H9 (cell line): Measurements from ENCODE around the gene ARHGAP30. TPM values are rescaled to one million over a fixed set of nuclear protein-coding genes. Genes with fewer than 3 reads are reported as not detected.

Experiments used
- DNase-seq: peaks from one replicate; pipeline ENCODE4 v3.0.0-alpha.2; 2017
- H2AFZ ChIP-seq: one replicate; pipeline ENCODE4 v1.6.1; 2013; ENCODE audit warnings: mild to moderate bottlenecking, low read length, control low read depth, moderate library complexity
- H2AK5ac ChIP-seq: 2 replicates; pipeline ENCODE4 v1.6.1; 2013; ENCODE audit warnings: low read length, control low read depth, mixed read lengths; ENCODE audit not compliant: insufficient read length
- H2BK120ac ChIP-seq: one replicate; pipeline ENCODE4 v1.6.1; 2013; ENCODE audit warnings: low read depth, mild to moderate bottlenecking, low read length, control low read depth, inconsistent platforms; ENCODE audit not compliant: poor library complexity, severe bottlenecking
- H2BK12ac ChIP-seq: 2 replicates; pipeline ENCODE4 v1.6.1; 2013; ENCODE audit warnings: low read length, control low read depth, mixed read lengths, low read depth; ENCODE audit not compliant: insufficient read length
- H2BK15ac ChIP-seq: 2 replicates; pipeline ENCODE4 v1.6.1; 2013; ENCODE audit warnings: low read depth, low read length, control low read depth
- H2BK20ac ChIP-seq: one replicate; pipeline ENCODE4 v1.6.1; 2013; ENCODE audit warnings: low read depth, mild to moderate bottlenecking, low read length, control low read depth, inconsistent platforms; ENCODE audit not compliant: poor library complexity, severe bottlenecking
- H2BK5ac ChIP-seq: 2 replicates; pipeline ENCODE4 v1.6.1; 2013; ENCODE audit warnings: low read length, control low read depth, mixed read lengths; ENCODE audit not compliant: insufficient read length
- H3K14ac ChIP-seq: 2 replicates; pipeline ENCODE4 v1.6.1; 2013; ENCODE audit warnings: low read length, control low read depth; ENCODE audit not compliant: insufficient read depth
- H3K18ac ChIP-seq: 2 replicates; pipeline ENCODE4 v1.6.1; 2013; ENCODE audit warnings: low read depth, mild to moderate bottlenecking, mixed read lengths, low read length, control low read depth; ENCODE audit not compliant: insufficient read length
- H3K23ac ChIP-seq: 2 replicates; pipeline ENCODE4 v1.6.1; 2013; ENCODE audit warnings: low read length, control low read depth, mixed read lengths, low read depth; ENCODE audit not compliant: insufficient read length
- H3K23me2 ChIP-seq: 2 replicates; pipeline ENCODE4 v1.6.1; 2013; ENCODE audit warnings: low read depth, mild to moderate bottlenecking, mixed read lengths, low read length, control low read depth; ENCODE audit not compliant: insufficient read length, poor library complexity, severe bottlenecking
- H3K27ac ChIP-seq: 2 replicates; pipeline ENCODE4 v1.5.1; 2013; ENCODE audit warnings: low read length, control low read depth, mixed read lengths, low read depth; ENCODE audit not compliant: insufficient read length
- H3K27me3 ChIP-seq: 2 replicates; pipeline ENCODE4 v1.6.1; 2013; ENCODE audit warnings: low read length, control low read depth, inconsistent platforms; ENCODE audit not compliant: insufficient read depth
- H3K4ac ChIP-seq: 2 replicates; pipeline ENCODE4 v1.6.1; 2013; ENCODE audit warnings: low read depth, mild to moderate bottlenecking, control low read depth, inconsistent platforms, low read length, moderate library complexity
- H3K4me1 ChIP-seq: 2 replicates; pipeline ENCODE4 v1.6.1; 2013; ENCODE audit warnings: low read length, control low read depth, inconsistent platforms; ENCODE audit not compliant: insufficient read depth
- H3K4me2 ChIP-seq: 2 replicates; pipeline ENCODE4 v1.6.1; 2013; ENCODE audit warnings: low read length, control low read depth, mixed read lengths; ENCODE audit not compliant: insufficient read length, insufficient read depth
- H3K56ac ChIP-seq: 2 replicates; pipeline ENCODE4 v1.6.1; 2013; ENCODE audit warnings: low read depth, mild to moderate bottlenecking, mixed read lengths, low read length, control low read depth; ENCODE audit not compliant: insufficient read length
- H3K79me1 ChIP-seq: 2 replicates; pipeline ENCODE4 v1.6.1; 2013; ENCODE audit warnings: low read depth, mild to moderate bottlenecking, moderate library complexity, low read length, control low read depth, inconsistent platforms; ENCODE audit not compliant: insufficient read depth, poor library complexity, severe bottlenecking
- H3K79me2 ChIP-seq: 2 replicates; pipeline ENCODE4 v1.6.1; 2013; ENCODE audit warnings: low read length, control low read depth, inconsistent platforms; ENCODE audit not compliant: insufficient read depth
- H3K9ac ChIP-seq: 2 replicates; pipeline ENCODE4 v1.6.1; 2013; ENCODE audit warnings: low read length, control low read depth, mixed read lengths; ENCODE audit not compliant: insufficient read length; ENCODE audit errors: extremely low read depth
- H3K9me3 ChIP-seq: one replicate; pipeline ENCODE4 v1.6.1; 2013; ENCODE audit warnings: low read depth, low read length, inconsistent platforms; ENCODE audit not compliant: control insufficient read depth
- H3T11ph ChIP-seq: one replicate; pipeline ENCODE4 v1.6.1; 2013; ENCODE audit warnings: mild to moderate bottlenecking, low read length, control low read depth, inconsistent platforms
- H4K20me1 ChIP-seq: one replicate; pipeline ENCODE4 v1.6.1; 2013; ENCODE audit not compliant: control insufficient read depth, insufficient read length, insufficient read depth
- H4K5ac ChIP-seq: 2 replicates; pipeline ENCODE4 v1.6.1; 2013; ENCODE audit warnings: low read depth, mild to moderate bottlenecking, mixed read lengths, low read length, control low read depth; ENCODE audit not compliant: insufficient read length
- H4K8ac ChIP-seq: replicated peaks from 2 replicates; pipeline ENCODE4 v1.6.1; 2013; ENCODE audit warnings: low read length, control low read depth, mixed read lengths, low read depth; ENCODE audit not compliant: insufficient read length
- H4K91ac ChIP-seq: 2 replicates; pipeline ENCODE4 v1.6.1; 2013; ENCODE audit warnings: low read depth, mild to moderate bottlenecking, moderate library complexity, mixed read lengths, low read length, control low read depth; ENCODE audit not compliant: insufficient read length
- H3K27ac Mint-ChIP-seq, 3 experiments: 2 replicates in 2 of 3; 3 replicates in 1 of 3; pipeline ENCODE4 v1.8.0; 2020 to 2021; ENCODE audit warnings: mixed read lengths in 3 of 3, mild to moderate bottlenecking in 1 of 3, moderate library complexity in 1 of 3
- H3K27me3 Mint-ChIP-seq: 2 replicates; pipeline ENCODE4 v1.8.0; 2021; ENCODE audit warnings: low read depth, mild to moderate bottlenecking, moderate library complexity, mixed read lengths
- H3K36me3 Mint-ChIP-seq, 3 experiments: 2 replicates in 2 of 3; 3 replicates in 1 of 3; pipeline ENCODE4 v1.8.0; 2020 to 2021; ENCODE audit warnings: low read depth in 3 of 3, mixed read lengths in 3 of 3; ENCODE audit not compliant: insufficient read depth in 1 of 3
- H3K4me1 Mint-ChIP-seq, 2 experiments: 2 replicates each; pipeline ENCODE4 v1.8.0; 2020; ENCODE audit warnings: mixed read lengths in 2 of 2
- H3K4me3 Mint-ChIP-seq, 2 experiments: 2 replicates in 1 of 2; 3 replicates in 1 of 2; pipeline ENCODE4 v1.8.0; 2020 to 2021; ENCODE audit warnings: mild to moderate bottlenecking in 2 of 2, mixed read lengths in 2 of 2, moderate library complexity in 1 of 2
- H3K9me3 Mint-ChIP-seq, 2 experiments: 2 replicates in 1 of 2; 3 replicates in 1 of 2; pipeline ENCODE4 v1.8.0; 2020; ENCODE audit warnings: mild to moderate bottlenecking in 2 of 2, mixed read lengths in 2 of 2, moderate library complexity in 1 of 2
- CTCF ChIP-seq: fragments of 200-600 bp; sonication (generic); conservative IDR thresholded peaks from 3 replicates; pipeline ENCODE4 v1.8.0; 2021; ENCODE audit warnings: antibody characterized with exemption, mild to moderate bottlenecking
- WGBS: extraction: QIAGEN DNeasy Blood & Tissue Kit; methylation state at CpG from one replicate; pipeline ENCODE4 v1.1.7; 2013; ENCODE audit warnings: missing lambda C conversion rate, low lambda C conversion rate, mixed read lengths; ENCODE audit not compliant: insufficient read length; ENCODE audit errors: extremely low coverage; 5-methylcytosine and 5-hydroxymethylcytosine counted together
- total RNA-seq: library from RNA; stranded (reverse); gene quantifications from 2 replicates; pipeline ENCODE4 v1.2.1, GENCODE V29; 2021

Gene ARHGAP30
- total RNA-seq, 1 experiment from 2014 or later = 0.13 TPM

- no peak within 1 kb of the TSS for H3K23ac ChIP-seq
- H4K5ac ChIP-seq = peak within 1 kb of the TSS; percentile 13
- peak within 1 kb of the TSS; percentile 82 for H3K14ac ChIP-seq
- H3K27me3 ChIP-seq = no peaks in the 10 kb centered on the region
- H3K9me3 Mint-ChIP-seq = no peaks in the 10 kb centered on the region; a peak in 1 of 5 replicates
- H2BK12ac ChIP-seq = peak within 1 kb of the TSS; percentile 12
- H4K91ac ChIP-seq = no peak within 1 kb of the TSS
- H3T11ph ChIP-seq = peak within 1 kb of the TSS; percentile 46
- peak; percentile 46; the same call in 2 of the 3 replicates for TF ChIP-seq CTCF
- no peaks in the 10 kb centered on the region for H3K9me3 ChIP-seq
- WGBS = no CpG with 5 or more reads among the region's 36 CpGs
- H4K20me1 ChIP-seq = no peaks in the 10 kb centered on the region
- peak within 1 kb of the TSS; percentile 84 for H3K27ac ChIP-seq
- H3K4me1 Mint-ChIP-seq = peaks cover 48 to 57% of the 10 kb centered on the region in 2 experiments
- no peak within 1 kb of the TSS for H2BK20ac ChIP-seq
- H3K56ac ChIP-seq = no peak within 1 kb of the TSS
- peak within 1 kb of the TSS; percentile 86 for H2BK120ac ChIP-seq
- H3K79me1 ChIP-seq = no peaks in the 10 kb centered on the region
- H2AFZ ChIP-seq = no peak within 1 kb of the TSS
- H3K4me2 ChIP-seq = peak within 1 kb of the TSS; percentile 89
- peaks cover 8% of the 10 kb centered on the region for H3K23me2 ChIP-seq
- H3K4me3 Mint-ChIP-seq = peak within 1 kb of the TSS; percentile 87 to 96
- H2BK15ac ChIP-seq = no peak within 1 kb of the TSS
- no peaks in the 10 kb centered on the region for H3K27me3 Mint-ChIP-seq
- peak within 1 kb of the TSS; percentile 18; the same call in 1 of the 2 replicates for H3K4ac ChIP-seq
- H4K8ac ChIP-seq = no peak within 1 kb of the TSS
- peak within 1 kb of the TSS; percentile 93 for H3K18ac ChIP-seq
- peak within 1 kb of the TSS; percentile 24 for H2BK5ac ChIP-seq
- DNase-seq = peak; percentile 72
- peak within 1 kb of the TSS; percentile 94 for H3K9ac ChIP-seq
- H3K4me1 ChIP-seq = peaks cover 13% of the 10 kb centered on the region
- H3K36me3 Mint-ChIP-seq = peaks cover 5 to 12% (median 11%) of the 10 kb centered on the region in 3 experiments; a peak in 4 of 7 replicates
- H2AK5ac ChIP-seq = no peak within 1 kb of the TSS
- H3K27ac Mint-ChIP-seq = peak within 1 kb of the TSS; percentile 99 to 100 (median 100)
- H3K79me2 ChIP-seq = peaks cover 36% of the 10 kb centered on the region
Observed at GRCh38 chr1:161020509-161021164, 49.1 kb downstream of the ARHGAP30 start, which contains the start of gene F11R. F11R (minus strand) TSS chr1:161021152; CDS start chr1:161021073, 79 bp downstream.
